Measurements from ENCODE around the gene SH2D7.

Gene SH2D7

GRCh38 chr15:78139578-78139977, 47.2 kb downstream of the SH2D7 start:
- TF ChIP-seq CTCF (conservative IDR thresholded peaks at IDR 0.05; ENCODE audit: low read length): no peak
- DNase-seq (ENCODE audit: low read depth): no peak
- H3K4me3 ChIP-seq (ENCODE audit: low read length): no peak overlapping the region

GRCh38 chr15:78140292-78140691, 47.9 kb downstream of the SH2D7 start:
- no peak for DNase-seq (ENCODE audit: low read depth)
- TF ChIP-seq CTCF (conservative IDR thresholded peaks at IDR 0.05; ENCODE audit: low read length): no peak
- no peak overlapping the region for H3K4me3 ChIP-seq (ENCODE audit: low read length)

GRCh38 chr15:78142332-78142731, 50.0 kb downstream of the SH2D7 start:
- no peak overlapping the region for H3K4me3 ChIP-seq (ENCODE audit: low read length)
- no peak for TF ChIP-seq CTCF (conservative IDR thresholded peaks at IDR 0.05; ENCODE audit: low read length)
- no peak for DNase-seq (ENCODE audit: low read depth)

- H3K4me3 ChIP-seq (ENCODE audit: low read length): no peak overlapping the region
- DNase-seq (ENCODE audit: low read depth): no peak
- no peak for TF ChIP-seq CTCF (conservative IDR thresholded peaks at IDR 0.05; ENCODE audit: low read length)
Observed at GRCh38 chr15:78146425-78147154, 54.2 kb downstream of the SH2D7 start.

GRCh38 chr15:78147566-78147965, 55.2 kb downstream of the SH2D7 start:
- TF ChIP-seq CTCF (conservative IDR thresholded peaks at IDR 0.05; ENCODE audit: low read length): no peak
- no peak for DNase-seq (ENCODE audit: low read depth)
- H3K4me3 ChIP-seq (ENCODE audit: low read length): no peak overlapping the region

GRCh38 chr15:78148392-78149067, 56.2 kb downstream of the SH2D7 start:
- DNase-seq (ENCODE audit: low read depth): no peak
- peak overlapping the region; percentile 74 for H3K4me3 ChIP-seq (ENCODE audit: low read length)
- TF ChIP-seq CTCF (conservative IDR thresholded peaks at IDR 0.05; ENCODE audit: low read length): no peak

Data from AG10803 (cell line).